LNCaP clone FGC (cell line): ENCODE data around the gene TACSTD2.
"Not testable (repeated sequence)": the region's sequence is repeated elsewhere in the genome, so short reads cannot be mapped to it uniquely, and the experiment has no call there.

Source experiments
- DNase-seq: peaks from one replicate; pipeline ENCODE4 v3.0.0-alpha.2; 2011; ENCODE audit warnings: low read depth
- H3K4me3 ChIP-seq: 2 replicates; pipeline ENCODE4 v1.5.1; 2011; ENCODE audit warnings: mild to moderate bottlenecking, low read depth, low read length, control low read depth
- TF ChIP-seq, protein P1 (sequence below): IDR thresholded peaks from 2 replicates; pipeline ENCODE4 v1.5.1; 2012; ENCODE audit warnings: mild to moderate bottlenecking; ENCODE audit not compliant: control insufficient read depth, insufficient read depth; ENCODE audit errors: extremely low read depth

TACSTD2 gene, protein sequence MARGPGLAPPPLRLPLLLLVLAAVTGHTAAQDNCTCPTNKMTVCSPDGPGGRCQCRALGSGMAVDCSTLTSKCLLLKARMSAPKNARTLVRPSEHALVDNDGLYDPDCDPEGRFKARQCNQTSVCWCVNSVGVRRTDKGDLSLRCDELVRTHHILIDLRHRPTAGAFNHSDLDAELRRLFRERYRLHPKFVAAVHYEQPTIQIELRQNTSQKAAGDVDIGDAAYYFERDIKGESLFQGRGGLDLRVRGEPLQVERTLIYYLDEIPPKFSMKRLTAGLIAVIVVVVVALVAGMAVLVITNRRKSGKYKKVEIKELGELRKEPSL

DNA sequence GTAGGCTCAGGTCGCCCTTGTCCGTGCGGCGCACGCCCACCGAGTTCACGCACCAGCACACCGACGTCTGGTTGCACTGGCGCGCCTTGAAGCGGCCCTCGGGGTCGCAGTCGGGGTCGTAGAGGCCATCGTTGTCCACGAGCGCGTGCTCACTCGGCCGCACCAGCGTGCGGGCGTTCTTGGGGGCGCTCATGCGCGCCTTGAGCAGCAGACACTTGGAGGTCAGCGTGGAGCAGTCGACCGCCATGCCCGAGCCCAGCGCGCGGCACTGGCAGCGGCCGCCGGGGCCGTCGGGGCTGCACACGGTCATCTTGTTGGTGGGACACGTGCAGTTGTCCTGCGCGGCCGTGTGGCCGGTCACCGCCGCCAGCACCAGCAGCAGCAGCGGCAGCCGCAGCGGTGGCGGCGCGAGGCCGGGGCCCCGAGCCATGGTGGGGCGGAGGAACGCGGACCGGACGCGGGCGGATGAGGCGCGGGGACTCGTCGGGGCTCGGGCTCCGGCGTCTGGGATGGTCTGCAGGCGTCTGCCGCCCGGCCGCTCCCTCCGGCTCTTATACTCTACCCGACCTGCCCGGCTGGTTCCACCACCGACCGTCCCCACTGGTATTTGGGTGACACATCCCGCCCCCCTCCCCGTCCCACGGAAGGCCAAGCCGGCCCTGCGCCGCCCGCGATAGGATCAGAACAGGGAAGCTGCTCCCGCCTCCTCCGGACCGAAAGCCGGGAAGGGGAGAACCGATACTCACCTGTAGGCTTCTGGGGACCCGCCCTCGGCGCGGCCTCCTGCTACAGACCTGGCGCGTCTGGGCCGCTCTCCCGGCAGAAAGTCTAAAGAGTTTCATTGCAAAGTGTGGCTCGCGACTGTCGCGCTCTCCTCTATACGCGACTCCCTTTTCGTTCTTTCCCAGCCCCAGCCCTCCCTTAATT, at the start of gene TACSTD2:
Gene TACSTD2, minus strand, starts transcription at position 526 of the 927 bp plus-strand sequence. Its CDS starts 96 bp downstream, at position 430.
- H3K4me3 ChIP-seq = peak within 1 kb of the TSS; percentile 35
- TF ChIP-seq, protein P1, sequence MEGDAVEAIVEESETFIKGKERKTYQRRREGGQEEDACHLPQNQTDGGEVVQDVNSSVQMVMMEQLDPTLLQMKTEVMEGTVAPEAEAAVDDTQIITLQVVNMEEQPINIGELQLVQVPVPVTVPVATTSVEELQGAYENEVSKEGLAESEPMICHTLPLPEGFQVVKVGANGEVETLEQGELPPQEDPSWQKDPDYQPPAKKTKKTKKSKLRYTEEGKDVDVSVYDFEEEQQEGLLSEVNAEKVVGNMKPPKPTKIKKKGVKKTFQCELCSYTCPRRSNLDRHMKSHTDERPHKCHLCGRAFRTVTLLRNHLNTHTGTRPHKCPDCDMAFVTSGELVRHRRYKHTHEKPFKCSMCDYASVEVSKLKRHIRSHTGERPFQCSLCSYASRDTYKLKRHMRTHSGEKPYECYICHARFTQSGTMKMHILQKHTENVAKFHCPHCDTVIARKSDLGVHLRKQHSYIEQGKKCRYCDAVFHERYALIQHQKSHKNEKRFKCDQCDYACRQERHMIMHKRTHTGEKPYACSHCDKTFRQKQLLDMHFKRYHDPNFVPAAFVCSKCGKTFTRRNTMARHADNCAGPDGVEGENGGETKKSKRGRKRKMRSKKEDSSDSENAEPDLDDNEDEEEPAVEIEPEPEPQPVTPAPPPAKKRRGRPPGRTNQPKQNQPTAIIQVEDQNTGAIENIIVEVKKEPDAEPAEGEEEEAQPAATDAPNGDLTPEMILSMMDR = no peak
- DNase-seq = peak; percentile 41

DNA sequence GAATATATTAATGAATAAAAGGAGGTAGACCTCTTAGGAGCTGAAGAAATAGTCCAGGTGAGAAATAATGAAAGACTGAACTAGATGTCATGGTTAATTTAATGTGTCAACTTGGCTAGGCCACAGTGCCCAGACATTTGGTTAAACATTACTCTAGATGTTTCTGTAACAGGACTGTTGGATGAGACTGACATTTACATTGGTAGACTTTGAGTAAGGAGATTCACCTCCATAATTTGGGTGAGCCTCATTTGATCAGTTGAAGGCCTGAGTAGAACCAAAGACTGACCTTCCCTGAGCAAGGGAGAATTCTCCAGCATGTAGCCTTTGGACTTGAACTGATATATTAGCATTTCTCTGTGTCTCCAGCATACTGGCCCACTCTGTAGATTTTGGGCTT, 49.2 kb upstream of the TACSTD2 start:
- TF ChIP-seq, protein P1 = no peak
- no peak for DNase-seq
- H3K4me3 ChIP-seq = no peak overlapping the region

DNA sequence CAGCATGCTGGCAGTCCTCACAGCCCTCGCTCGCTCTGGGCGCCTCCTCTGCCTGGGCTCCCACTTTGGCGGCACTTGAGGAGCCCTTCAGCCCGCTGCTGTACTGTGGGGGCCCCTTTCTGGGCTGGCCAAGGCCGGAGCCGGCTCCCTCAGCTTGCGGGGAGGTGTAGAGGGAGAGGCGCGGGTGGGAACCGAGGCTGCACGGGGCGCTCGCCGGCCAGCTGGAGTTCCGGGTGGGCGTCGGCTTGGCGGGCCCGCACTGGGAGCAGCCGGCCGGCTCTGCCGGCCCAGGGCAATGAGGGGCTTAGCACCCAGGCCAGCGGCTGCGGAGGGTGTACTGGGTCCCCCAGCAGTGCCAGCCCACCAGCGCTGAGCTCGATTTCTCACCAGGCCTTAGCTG, 46.2 kb upstream of the TACSTD2 start:
- H3K4me3 ChIP-seq, DNase-seq: not testable (repeated sequence)

DNA sequence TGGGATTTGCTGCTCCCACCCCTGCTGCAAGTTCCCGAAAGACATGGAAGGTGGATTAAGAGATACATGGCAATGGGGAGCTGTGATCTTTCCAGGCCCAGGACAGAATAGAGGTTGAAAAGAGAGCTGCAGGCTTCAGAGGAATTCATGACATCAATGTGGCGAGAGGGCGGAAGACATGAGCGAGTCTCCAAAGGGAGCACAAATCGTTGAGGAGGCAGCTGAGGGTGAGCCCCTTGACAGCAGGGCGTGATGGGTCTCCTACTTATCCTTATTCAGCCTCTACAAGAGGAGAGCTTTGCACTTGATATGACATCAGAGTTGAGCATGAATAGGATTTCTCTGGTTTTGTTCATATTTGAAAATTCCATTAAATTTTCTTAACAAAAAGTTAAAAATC, 45.5 kb upstream of the TACSTD2 start:
- no peak for DNase-seq
- H3K4me3 ChIP-seq = no peak overlapping the region
- TF ChIP-seq, protein P1 = no peak

DNA sequence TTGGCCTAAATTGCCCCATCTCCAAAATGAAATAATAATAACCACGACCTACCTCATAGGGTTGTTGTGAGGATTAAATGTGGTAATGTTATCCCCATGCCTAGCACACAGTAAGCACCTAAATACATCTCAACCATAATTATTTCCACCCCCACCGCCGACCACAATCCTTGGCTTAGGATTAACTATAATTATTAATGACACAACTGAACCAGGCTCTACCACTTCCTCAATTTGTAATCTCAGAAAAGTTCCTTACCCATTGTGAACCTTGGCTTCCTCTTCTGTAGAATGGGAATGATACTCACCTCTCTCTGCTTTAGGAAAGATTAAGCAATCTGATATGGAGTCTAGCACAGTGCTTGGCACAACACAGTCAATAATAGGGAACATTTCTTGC, 44.3 kb upstream of the TACSTD2 start:
- TF ChIP-seq, protein P1 = no peak
- H3K4me3 ChIP-seq = no peak overlapping the region
- no peak for DNase-seq

DNA sequence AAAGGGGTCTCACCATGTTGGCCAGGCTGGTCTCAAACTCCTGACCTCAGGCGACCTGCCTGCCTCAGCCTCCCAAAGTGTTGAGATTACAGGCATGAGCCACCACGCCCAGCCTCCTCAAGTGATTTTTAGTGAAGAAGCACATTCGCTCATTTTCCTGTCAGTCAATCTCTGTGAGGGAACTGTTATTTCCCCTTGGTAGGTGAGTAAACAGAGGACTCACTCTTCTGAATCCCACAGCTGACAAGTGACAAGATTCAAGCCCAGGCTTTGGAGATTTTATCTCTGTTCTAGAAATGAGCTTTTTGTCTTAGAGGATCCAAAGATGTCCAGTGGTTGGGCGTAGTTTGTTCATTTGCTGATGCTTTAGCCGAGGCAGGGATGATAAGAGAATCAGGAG, 43.9 kb upstream of the TACSTD2 start:
- DNase-seq = peak; percentile 64
- TF ChIP-seq, protein P1 = no peak
- no peak overlapping the region for H3K4me3 ChIP-seq

DNA sequence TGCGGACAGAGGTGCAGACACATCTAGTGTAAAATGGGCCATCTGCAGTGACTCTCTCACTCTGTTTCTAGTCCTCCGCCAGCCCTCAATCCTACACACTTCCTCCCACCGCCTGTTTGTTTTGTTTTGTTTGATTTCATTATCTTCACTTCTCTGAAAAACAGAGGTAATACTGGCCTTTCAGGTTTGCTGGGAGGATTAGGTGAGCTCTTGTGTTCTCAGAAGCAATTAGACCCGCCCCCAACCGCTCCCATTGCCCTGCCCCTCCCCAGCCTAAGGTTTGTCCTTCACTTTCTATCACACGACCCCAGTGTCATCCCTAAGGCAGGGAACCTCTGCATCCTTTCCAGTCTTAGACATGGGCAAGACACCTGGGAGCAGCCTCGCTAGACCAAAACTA, 43.2 kb upstream of the TACSTD2 start:
- peak overlapping the region; percentile 45 for H3K4me3 ChIP-seq
- peak; percentile 98 for DNase-seq
- TF ChIP-seq, protein P1 = no peak
